ENCODE data around the gene EBP.

DNA sequence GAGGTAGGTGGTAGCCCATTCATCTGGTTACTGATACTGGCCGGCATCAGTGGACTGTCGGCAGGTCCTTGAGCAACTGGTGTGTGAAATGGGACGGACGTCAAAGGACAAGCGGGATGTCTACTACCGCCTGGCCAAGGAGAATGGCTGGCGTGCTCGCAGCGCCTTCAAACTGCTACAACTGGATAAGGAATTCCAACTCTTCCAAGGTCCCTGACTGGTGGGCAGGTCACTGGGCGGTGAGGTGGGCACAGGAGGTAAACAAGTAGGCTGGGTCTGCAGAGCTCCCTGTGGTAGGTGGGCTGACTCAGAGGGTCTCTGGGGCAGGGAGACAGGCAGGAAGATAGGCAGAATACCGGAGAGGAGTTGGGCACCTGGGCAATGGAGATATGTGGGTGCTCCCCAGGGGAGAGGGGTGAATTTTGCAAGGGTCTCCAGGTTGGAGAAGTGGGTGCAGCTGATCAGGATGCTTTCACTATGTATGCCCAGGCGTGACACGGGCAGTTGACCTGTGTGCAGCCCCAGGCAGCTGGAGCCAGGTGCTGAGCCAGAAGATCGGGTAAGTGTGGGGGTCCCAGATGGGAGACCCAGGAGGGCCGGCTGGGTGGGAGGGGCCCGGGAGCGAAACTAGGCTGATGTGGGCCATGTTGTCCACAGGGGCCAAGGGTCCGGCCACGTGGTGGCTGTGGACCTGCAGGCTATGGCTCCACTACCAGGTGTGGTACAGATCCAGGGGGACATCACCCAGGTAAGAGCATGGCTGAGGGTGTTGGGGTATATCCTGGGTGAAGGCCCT, 43.5 kb upstream of the EBP start:
- TF ChIP-seq POLR2AphosphoS5 (IDR thresholded peaks at IDR 0.05) = no peak
- no peak for TF ChIP-seq EZH2 (IDR thresholded peaks at IDR 0.05; ENCODE audit: borderline replicate concordance, insufficient read depth, low read length, poor library complexity, severe bottlenecking)
- TF ChIP-seq, protein P1, sequence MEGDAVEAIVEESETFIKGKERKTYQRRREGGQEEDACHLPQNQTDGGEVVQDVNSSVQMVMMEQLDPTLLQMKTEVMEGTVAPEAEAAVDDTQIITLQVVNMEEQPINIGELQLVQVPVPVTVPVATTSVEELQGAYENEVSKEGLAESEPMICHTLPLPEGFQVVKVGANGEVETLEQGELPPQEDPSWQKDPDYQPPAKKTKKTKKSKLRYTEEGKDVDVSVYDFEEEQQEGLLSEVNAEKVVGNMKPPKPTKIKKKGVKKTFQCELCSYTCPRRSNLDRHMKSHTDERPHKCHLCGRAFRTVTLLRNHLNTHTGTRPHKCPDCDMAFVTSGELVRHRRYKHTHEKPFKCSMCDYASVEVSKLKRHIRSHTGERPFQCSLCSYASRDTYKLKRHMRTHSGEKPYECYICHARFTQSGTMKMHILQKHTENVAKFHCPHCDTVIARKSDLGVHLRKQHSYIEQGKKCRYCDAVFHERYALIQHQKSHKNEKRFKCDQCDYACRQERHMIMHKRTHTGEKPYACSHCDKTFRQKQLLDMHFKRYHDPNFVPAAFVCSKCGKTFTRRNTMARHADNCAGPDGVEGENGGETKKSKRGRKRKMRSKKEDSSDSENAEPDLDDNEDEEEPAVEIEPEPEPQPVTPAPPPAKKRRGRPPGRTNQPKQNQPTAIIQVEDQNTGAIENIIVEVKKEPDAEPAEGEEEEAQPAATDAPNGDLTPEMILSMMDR (IDR thresholded peaks at IDR 0.05; ENCODE audit: poor library complexity, severe bottlenecking) = no peak
- no peak for TF ChIP-seq RAD21 (conservative IDR thresholded peaks at IDR 0.05)
- TF ChIP-seq EP300 (conservative IDR thresholded peaks at IDR 0.05; ENCODE audit: poor library complexity, severe bottlenecking) = no peak
- TF ChIP-seq TAF1 (IDR thresholded peaks at IDR 0.05; ENCODE audit: low read depth) = no peak
- no peak for TF ChIP-seq MXI1 (conservative IDR thresholded peaks at IDR 0.05; ENCODE audit: poor library complexity, severe bottlenecking)
